GM21526 (cell line): ENCODE measurements around the gene LMF1.

ENCODE experiments used
- ATAC-seq: cut with Tn5 transposase; IDR thresholded peaks from one replicate; pipeline ENCODE4 v1.9.1; 2021; ENCODE audit warnings: moderate library complexity; ENCODE audit not compliant: unreplicated experiment, low FRiP score

Gene LMF1

DNA sequence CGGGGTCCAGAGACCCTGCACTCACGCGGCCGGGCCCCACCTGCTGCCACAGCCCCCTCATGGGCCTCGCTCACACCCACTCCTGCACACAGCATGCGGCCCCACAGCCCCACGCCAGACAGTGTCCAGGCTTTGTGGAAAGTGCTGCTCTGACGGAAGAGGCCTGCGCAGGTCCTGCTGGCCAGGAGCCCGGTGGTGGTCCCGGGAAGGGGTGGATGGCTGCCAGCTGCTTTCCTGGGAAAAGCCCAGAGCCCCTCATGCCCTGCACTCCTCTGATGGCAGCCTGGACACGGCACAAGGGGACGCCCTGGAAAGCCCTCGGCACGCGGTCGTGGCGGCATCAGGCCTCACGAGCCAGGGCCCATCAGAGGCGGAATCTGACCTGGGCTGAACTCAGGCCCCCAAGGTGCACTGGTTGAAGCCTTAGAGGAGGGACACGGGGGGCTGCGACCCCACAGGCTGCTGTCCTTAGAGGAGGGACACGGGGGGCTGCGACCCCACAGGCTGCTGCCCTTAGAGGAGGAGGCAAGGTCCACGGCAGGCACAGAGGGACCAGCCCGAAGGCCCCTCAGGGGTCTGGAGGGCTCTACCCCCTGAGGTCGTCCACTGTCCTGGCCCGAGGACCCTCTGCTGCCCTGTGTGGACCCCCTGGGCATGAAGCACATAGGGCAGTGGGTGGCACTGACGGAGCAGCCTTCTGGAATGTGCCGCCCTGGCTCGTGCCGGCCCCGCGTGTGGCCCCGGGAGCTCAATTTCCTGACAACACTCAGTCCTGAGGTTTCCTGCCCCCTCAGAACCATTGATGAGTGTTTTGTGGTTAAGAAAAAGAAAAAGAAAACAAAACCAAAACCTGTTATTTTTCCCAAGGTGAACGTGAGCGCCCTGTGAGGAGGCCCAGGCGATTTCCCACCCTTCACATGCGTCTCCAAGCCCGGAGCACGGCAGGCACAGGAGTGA lies 32.9 kb upstream of the LMF1 start:
- ATAC-seq, result no peak

DNA sequence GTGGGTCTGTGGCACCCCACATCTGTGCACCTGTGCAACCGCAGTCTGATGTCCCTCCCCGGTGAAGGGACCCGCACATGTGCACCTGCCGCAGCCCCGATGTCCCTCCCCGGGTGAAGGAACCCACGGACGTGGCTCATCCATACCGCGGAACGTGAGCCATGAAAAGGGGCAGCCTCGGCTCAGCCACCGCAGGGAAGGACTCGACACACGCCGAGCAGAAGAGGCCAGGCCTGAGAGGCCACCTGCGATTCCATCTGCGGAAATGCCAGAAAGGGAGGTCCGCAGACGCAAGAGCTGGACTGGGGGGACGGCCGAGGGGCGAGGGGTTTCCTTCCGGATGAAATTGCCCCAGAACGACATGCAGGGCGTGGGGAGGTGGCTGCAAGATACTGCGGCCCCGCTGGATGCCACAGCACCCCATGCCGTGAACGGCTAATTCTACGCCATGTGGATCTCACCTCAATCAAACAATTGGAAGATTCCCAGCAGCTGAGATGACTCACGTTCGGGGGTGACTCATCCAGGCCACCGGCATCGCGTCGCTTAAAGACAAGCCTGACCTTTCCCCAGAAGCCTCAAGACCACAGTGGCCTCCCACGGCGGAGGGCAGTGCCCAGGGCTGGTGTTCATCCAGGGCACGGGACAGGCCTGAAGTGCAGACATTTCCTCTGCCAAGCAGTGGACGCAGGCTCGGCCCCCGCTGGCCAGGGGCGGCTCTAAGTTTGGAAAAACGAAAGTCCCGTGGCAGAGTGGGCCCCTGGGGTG lies 31.8 kb upstream of the LMF1 start:
- no peak for ATAC-seq

DNA sequence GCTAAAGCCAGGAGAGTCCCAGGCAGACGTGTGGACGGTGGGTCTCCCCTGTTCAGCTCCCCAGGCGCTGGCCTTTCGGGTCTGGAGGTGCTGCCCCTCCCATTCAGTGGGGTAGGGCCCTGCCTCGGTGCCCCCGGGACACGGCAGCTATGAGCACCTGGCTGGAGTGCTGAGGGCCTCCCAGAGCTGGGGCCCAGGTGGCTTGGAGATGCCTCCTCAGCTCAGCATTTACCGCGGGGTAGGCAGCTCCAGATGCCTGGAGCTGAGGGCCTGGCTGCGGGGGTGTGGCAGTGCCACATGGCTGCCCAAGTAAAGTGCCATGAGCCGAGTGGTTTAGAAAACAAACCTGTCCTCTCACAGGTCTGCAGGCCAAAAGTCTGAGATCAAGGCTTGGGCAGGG lies 30.3 kb upstream of the LMF1 start:
- no peak for ATAC-seq

DNA sequence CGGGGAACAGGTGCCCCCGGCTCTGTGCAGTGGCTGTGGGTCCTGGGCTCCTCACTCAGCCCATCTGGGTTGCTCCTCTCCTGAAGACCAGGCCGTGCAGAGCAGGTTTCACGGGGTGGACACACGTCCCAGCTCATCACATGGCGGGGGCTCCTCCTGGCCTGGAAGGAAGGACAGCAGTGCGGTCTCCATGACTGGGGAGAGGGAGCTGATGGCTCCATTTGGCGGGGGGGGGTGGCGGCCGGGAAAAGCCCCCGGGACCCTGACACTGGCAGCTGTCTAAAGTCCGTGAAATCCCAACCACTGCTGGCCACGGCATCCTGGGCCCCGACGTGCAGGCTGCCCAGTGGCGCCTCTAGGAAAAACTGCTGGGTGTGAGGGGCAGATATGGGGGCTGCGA lies 29.8 kb upstream of the LMF1 start:
- ATAC-seq, result no peak

DNA sequence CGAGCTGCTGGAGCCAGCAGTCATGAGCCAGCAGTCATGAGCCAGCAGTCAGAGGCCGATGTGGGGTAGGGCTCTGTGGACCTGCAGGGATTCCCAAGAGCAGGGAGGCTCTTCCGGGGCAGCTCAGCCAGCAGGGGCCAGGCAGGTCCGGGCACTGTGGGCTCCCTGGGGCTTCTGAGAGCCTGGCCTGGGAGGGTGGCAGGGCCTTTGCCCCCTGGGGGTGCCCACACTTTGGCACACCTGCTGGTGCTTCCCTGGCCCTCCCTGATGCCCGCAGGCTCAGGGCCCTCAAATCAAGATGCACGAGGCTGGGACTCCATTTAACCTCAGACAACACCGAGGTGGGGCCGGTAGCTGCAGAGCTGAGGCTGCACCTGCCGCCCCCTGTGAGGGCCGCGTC lies 28.9 kb upstream of the LMF1 start:
- ATAC-seq, result no peak

DNA sequence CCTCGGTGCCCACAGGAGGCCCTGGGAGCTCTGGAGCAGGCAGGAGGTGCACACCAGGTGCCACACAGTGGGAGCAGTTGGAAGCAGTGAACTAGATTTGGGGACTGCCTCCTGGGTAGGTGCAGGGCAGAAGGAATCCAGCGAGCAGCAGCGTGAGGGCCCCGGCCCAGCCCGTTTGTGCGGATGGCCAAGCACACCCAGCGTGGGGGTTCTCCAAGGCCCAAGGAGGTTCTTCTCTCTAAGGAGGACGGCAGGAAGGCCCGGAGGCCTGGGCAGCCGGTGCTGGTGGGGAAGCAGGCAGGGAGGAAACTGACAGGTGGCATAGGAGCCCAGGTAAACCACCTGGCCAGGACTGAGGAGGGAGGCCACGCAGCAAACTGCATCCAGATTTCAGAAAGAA lies 27.8 kb upstream of the LMF1 start:
- no peak for ATAC-seq

DNA sequence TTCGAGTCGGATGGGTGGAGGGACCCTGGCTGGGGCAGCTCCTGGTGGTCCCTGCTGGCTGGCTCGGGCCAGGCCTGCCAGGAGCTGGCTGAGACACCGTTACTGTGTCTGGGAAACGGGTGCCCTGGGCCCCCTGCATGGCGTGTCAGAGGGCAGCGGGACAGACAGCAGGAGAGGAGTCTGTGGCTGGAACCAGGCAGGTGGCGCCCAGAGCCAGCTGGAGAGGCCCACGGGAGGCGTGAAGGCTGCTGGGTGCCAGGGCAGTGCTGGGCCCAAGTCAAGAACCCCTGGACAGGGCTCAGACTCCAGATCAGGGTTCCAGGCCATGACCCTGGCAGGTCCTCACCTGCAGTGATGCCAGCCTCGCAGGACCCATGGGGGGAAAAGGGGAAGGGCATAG lies 27.4 kb upstream of the LMF1 start:
- ATAC-seq, result no peak

DNA sequence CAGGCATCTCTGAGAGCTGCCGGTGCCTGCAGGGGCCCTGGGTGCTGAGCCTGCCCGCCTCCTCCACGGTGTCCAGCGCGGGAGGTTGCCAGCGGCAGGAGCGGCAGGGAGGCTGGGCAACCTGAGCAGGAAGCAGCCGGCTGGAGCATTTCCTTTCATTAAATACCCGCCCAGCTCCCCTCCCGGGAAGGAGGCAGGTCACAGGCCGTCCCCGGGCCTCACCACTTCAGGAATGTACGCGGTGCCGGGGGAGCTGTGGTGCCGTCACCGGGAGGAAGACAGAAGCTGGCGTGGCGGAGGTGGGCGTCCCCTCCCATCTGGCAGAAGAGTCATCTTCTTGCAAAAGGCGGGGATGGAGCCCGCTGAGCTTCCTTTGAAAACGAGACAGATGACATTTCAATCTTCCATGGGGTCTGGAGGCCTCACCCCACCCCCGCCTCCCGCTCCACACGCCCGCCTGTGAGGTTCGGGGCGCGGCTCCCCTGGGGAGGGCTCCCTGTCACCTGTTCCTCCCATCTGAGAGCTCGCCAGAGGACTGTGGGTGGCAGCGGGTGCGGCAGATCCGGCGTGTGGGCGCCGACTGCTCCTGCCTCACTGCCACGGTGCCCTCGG lies 26.8 kb upstream of the LMF1 start:
- ATAC-seq, result no peak

DNA sequence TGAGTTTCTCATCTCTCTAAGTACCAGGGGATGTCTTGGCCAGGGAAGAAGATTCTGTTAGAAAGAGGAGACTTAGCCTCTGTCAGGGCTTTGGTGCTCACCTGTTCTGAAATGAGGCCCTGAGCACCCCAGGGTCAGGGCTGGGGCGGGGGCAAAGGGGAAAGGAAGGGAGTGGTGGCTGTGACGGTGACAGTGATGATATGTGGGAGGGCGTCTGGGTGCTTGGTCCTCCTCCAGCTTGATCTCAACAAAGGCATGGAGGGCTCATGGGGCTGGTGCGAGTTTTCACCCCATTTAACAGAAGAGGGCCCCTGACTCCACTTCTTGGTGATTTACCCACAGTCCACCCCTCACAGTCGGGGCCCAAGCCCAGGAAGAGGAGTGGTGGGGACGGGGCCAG lies 25.9 kb upstream of the LMF1 start:
- ATAC-seq, result no peak

DNA sequence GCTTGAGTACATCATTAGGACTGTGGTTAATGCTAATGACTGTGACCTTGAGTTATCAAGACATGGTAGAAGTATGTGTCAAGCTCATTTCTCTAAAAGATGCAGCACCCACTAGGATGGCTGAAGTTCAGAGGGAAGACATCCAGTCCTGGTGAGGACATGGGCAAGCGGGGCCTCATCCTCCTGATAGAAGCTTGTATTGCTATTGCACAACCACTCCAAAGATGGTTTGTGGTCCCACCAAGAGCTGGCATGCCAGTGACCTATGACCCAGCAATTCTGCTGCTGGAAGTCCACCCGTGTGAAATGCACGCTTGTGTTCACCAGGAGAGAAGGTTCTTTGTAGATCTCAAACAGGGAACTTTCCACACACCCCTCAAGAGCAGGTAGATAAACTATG lies 25.0 kb upstream of the LMF1 start:
- no peak for ATAC-seq

DNA sequence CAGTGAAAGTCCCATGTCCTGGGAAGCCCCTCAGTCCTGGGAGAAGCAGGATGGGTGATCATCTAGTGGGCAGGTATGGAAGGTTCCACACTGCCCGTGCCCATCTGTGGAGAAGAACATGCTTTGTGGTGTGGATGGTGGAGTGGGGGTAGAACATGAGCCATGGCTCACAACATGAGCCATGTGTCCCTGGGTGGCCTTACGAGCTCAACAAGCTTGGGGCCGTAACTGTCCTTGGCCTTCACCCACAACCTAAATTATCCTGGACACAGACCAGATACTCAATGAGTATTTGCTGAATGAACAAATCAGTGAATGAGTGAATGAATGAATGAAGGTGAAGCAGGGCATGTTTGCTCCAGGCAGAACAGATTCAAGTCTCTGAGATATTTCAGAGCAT lies 24.3 kb upstream of the LMF1 start:
- ATAC-seq, result no peak

DNA sequence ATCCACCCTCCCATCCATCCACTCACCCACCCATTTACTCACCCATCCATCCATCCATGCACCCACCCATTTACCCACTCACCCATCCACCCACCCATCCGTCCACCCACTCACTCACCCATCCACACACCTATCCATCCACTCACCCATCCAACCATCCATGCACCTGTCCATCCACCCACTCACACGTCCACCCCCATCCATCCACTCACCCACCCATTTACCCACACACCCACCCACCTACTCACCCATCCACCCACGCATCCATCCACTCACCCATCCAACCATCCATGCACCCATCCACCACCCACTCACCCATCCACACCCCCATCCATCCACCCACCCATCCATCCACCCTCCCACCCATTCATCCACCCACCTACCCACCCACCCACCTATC lies 22.9 kb upstream of the LMF1 start:
- no peak for ATAC-seq

DNA sequence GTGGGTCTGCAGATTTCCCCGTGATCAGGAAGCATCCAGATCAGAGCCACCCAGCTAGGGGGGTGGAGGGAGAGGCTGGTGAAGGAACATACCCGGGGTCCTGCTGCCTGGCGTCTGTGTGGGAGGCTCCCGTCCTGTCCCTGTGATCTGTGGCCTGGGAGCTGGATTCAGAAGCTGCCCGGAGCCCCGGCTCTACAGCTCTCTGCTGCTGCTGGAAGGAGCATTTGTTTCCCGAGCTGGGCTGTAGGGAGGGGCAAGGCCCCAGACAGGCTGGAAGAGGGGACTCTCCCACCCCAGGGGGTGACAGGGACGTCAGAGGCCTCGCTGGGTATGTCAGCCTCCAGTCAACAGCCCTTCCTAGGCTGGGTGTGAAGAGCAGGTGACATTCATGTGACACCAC lies 21.0 kb upstream of the LMF1 start:
- no peak for ATAC-seq

DNA sequence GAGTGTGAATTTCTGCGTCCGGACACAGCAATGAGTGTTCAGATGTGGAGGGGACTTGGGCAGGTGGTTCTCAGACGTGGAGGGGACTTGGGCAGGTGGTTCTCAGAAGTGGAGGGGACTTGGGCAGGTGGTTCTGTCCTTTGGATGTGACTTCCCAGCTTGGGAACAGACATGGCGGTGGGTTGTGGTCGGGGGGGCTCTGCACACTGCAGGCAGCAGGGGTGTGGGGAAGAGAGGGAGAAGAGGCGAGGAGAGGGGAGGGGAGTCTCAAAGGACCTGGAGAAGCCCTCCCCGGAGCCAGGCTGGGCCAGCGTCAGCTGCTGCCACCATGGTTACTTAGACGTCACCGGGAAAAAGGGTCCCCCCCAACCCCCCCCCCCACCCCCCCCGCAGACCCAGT lies 20.6 kb upstream of the LMF1 start:
- no peak for ATAC-seq

DNA sequence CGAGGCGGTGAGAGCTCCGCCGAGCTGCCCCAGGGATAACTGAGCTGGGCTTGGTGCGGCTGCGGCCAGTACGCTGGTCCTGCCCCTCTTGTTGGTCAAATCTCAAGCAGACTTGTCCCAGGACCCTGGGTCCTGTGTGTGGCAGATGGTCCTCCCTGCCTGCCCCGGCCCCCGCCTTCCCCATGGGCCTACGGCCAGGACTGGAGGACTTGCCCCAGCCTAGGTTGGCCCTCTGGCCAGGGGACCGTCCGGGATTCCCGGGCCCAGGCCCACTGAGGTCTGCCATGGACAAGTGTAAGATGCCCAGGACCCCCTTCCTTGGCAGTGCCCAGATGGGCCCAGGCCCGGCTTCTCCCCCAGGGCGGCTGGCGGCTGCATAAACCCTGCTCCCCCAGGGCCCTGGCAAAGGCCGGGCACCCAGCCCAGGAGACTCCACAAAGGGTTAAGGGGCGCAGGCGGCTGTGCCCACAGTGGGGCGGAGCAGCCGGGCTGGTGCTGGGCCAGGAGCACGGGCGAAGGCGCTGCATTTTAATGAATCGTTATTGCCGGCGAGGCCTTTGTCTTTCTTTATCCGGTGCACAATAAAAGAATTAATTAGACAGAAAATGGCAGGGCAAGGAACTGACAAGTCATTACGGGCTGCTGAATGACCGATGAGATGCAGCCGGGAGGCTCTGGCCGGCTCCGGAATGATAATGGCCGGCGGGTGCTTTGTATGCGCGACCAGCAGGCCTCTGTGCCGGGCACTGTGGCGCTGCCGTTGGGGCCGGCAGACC lies 19.9 kb upstream of the LMF1 start:
- no peak for ATAC-seq

DNA sequence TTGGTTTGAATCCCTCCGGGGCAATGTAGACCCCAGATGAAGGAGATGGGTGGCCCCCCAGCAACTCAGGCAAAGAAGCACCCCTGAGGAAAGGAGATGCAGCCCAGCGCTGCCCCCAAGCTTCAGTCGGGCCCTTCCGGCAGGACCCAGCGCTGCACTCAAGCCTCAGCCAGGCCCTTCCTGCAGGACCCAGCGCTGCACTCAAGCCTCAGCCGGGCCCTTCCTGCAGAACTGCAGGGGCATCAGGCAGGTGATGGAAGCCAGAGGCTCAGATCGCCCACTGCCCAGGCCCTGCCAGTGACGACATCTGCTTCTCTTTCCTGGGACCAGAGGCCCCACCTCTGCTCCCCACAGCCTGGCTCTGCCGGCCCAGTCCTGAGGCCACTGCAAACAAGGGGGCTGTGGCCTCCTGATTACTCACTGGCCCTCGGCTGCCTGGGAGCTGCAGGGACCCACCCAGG lies 18.6 kb upstream of the LMF1 start:
- no peak for ATAC-seq

DNA sequence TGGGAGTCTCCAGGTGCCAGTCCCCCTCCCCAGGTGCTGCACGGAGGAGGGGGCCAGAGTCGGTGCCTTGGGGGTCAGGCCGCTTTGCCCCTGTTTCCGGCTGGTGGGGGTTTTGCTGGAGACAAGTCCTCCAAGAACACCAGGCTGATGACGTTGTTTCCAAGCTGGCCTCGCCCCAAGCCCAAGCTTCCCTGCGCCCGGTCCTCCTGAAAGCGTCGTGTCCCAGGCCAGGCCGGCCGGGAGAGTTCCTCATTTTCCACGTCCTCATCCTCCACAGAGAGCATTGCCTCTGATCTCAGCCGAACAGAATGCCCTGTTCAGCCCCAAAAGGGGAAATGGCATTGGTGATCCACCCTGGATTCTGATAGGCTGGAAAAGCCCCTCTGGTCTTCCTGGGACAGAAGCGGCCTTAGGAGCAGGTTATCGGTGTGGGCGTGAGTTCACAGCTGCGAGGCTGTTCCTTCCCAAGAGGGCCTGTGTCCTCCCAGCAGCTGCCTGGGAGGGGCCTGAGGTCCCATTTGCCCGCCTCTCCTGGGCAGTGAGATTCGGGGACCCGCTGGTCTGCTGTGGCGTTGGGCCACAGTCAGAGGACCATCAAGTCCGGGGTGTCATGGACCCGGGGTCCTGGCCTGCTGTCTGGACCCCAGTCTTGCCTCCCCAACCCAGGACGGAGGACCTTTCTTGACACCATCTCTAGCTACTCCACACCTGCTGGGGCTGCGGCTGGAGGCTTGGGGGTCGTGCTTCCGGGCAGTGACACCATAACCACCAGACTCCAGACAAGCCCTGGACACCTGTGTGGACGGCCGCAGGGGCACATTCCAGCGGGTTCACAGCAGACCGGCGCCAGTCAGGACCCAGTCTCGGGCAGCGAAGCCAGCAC lies 17.9 kb upstream of the LMF1 start:
- ATAC-seq, result no peak

DNA sequence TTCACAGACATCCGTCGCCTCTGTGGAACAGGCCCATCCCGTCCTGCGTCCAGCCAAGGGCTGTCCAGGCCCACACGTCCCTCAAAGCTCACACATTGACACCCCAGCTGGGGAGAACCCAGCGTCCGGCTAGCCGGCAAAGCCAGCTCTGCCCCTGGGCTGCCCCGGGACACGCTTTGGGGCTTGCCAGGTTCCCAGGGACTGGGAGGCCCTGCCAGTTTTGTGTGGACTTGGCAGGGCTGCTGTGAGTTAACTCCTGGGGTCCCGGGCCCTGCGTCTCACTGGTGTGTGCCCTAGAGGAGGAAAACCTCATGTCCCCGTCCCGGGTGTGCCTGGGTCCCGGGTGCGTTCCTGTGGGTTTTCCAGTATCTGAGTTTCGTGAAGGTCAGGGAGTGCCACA lies 17.1 kb upstream of the LMF1 start:
- ATAC-seq, result no peak

DNA sequence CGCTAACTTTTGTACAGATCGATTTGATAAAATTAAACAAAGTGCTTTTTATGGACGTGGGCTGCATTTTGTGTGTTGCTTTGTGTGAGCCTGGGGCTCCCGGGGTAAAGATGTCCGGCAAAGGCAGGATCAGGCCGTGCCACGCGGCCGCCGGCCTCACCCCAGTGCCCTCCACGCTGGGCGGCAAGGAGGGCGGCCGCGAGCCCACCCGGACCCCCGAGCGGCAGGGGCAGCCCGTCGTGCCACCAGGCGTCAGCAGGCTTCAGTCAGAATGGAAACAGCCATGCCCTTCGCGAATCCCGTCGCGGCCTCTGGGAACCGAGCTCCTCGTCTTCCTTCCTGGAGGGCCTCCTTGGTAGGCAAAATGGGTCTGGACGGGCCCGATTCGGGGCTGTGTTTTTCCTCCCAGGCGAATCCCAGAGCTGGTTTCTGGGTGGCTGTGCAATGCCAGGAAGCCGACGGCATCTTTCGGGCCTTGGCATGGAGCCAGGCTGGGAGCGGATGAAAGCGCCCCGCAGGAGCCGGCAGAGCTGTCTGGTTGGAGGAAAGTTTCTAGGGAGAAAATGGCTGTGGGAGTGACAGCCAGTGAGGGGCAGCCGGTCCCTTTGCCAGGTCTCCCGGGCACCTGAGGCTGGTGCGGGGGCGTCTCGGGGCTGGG lies 16.3 kb upstream of the LMF1 start:
- no peak for ATAC-seq
